Activated naive CD4-positive, alpha-beta T cell (primary cell): ENCODE data around the gene LIMK1.
"Not testable (repeated sequence)": the region's sequence is repeated elsewhere in the genome, so short reads cannot be mapped to it uniquely, and the experiment has no call there.

ENCODE experiments used
- DNase-seq, 4 experiments: peaks; one replicate each; lab custom pipeline; 2025; lab: John Stamatoyannopoulos, UW

Gene LIMK1

DNA sequence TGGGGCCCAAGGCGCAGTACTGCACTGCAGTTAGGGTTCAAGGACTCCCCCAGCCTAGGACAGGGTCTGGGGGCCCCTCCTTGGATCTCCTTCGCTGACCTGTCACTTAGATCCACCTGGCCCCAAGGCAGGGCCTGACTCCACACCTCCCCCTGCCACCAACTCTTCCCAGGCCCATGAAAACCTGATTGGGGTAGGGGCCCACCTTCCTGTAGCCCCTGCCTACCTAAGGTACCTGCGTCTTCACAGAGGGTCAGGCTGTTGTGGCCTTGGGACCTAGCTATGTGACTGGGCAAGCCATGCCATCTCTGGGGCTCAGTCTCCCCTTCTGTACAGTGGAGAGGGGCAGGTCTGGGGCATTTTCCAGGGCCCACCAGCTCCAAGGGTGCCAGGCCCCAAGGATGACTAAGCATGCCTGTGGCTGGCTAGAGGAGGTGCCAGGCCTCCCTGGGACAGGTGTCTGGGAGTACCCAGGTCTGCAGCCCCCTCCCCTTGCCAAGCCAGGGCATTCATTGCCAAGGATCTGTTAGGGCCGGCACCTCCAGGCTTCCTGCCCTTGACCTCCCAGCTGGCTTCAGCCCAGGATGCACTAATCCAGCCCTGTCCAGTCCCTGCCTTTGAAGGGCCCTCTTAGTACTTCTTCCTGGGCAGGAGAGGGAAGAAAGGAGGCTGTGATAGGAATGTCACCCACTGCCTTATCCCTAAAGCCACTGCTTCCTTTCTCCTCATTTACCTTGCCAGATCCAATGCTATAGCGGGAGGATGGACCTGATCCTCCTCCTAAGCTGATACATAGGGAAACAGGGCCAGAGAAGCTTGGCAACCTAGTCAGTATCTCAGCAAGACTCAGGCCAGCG is 1.3 kb downstream of the LIMK1 start:
- DNase-seq, result no peak

DNA sequence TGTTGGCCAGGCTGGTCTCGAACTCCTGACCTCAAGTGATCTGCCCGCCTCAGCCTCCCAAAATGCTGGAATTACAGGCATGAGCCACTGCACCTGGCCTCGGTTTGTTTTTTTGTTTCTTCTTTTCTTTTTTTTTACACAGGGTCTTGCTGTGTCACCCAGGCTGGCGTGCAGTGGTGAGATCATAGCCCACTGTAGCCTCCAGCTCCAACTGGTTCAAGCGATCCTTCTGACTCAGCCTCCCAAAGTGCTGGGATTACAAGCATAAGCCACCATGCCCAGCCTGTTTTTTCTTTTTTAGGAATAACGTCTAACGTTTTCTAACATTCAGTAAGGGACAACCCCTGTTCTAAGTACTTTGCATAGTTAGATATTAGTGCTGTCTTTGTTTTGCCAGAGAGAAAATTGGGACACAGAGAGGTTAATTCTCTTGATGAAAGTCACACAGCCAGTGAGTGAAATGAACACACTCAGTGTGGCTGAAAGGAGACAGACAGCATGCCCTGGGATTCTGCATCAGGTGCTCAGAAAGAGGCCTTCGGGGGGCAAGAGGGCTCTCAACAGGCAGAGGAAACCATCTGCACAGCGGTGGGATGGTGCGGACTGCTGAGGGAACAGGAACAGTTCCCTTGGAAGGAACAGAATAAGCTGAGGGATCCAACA is 4.3 kb downstream of the LIMK1 start:
- DNase-seq, result no peak

DNA sequence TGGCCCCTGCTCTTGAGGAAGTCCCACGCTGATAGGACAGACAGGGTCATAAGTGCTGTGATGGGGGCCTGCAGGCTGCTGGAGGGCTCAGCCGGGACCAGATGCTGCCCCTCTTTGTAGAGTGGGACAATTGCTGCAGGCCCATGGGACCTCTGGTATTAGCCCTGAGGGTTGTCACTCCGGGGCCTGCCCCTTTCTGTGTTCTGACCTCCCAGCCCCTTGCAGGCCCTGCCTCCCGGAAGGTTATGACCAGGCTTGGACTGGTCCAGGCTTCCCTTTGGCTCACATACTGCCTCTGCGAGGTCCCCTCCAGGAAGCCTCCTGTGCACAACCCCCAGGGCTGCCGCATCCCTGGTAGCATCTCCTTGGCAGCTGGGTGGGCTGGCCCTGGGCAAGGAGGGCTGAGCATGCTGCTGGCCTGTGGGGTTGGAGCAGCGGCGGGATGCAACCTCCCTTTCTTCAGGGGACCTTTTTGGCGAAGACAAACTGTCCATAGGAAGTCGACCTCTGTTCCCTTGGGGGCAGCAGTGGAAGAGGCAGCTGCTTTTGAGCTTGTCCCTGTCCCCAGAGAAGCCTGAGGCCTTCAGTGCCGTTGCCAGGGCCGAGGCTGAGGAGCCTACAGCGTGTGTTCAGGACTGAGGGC is 8.8 kb downstream of the LIMK1 start:
- DNase-seq, result no peak

- DNase-seq, result no peak
Observed at GRCh38 chr7:74092964-74093471, 9.4 kb downstream of the LIMK1 start.

GRCh38 chr7:74093671-74094223 is 10.1 kb downstream of the LIMK1 start:
- no peak for DNase-seq

DNA sequence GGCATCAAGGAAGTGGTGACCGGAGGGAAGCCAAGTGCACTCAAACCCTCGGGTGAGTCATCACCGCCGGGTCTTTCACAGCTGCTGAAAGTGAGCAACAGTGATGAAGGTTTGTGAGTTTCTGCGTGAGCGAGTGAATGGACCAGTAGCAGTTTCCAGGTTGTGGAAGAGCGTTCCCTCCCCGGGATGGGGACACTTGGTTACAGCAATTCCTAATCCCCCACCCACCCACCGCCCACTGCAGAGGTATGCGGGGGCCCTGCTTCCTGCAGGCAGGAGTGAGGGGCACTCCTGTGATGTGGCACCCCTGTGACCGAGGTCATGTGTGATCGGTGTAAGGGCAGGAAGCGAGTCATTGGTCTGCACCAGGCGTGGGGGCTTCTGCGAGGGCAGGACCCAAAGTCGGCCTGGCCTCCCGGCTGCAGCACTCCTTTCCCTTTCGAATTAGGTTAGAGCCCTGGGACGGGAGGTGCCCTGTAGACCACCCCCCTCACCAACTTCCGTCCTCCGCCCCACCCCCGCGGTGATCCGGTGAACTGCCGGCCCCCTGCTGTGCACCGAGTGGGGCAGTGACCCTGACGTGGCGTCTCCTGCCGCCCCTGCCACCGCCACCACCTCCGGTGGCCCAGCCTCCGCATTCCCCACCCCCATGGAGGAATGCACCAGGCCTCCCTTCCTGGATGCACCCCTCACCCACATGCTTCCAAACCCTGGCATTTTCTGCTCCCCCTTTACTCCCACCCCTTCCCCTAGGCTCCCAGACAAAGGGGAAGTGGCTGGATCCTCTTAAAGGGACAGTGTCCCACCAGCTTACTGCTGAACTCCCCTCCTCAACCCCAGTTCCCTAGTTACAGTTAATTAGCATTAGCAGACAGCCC is 10.9 kb downstream of the LIMK1 start:
- peak in 3 of 4 experiments; percentile 12 to 55 (median 36) for DNase-seq

DNA sequence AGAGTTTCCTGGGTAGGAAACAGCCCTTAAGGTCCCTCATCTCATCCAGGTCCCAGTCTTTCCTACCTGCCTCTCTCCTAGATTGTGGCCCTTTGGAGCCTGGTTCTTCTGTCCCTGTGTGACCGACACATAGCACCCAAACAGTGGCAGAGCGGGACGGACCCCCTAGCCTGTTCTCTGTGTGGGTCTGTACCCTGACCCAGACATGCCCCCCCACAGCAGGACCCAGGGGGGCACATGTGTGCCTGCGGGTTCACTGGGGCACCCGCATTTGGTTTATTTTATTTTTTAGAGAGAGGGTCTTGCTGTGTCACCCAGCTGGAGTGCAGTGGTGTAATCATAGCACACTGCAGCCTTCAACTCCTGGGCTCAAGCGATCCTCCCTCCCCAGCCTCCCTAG is 11.5 kb downstream of the LIMK1 start:
- DNase-seq, result no peak

DNA sequence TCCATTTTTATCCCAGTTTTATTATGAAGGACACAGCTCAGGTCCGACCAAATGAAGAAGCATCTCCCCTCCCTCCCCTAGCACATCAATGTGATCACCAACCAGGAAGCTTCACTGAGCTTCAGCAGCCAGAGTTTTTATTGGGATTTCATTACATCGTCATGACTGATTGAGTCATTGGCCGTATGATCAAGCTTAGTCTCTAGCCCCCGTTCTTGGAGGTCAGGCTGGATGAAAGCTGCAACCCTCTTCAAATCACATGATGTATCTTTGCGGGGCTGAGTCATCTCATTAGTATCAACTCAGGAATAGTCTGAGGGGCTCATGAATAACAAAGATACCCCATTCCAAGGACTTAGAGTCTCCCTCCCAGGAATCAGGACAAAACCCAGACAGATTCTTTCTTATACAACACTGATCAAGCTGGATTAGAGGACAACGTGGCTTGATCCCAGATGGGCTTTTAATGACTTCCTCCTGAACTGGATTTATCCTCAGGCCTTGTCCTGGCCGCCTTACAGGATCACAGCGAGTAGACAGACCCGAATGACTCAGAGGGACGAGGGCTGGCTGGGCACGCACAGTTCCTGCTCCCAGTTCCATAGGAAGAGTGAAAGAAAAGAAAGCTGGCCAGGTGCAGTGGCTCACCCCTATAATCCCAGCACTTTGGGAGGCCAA is 14.5 kb downstream of the LIMK1 start:
- DNase-seq, result no peak

DNA sequence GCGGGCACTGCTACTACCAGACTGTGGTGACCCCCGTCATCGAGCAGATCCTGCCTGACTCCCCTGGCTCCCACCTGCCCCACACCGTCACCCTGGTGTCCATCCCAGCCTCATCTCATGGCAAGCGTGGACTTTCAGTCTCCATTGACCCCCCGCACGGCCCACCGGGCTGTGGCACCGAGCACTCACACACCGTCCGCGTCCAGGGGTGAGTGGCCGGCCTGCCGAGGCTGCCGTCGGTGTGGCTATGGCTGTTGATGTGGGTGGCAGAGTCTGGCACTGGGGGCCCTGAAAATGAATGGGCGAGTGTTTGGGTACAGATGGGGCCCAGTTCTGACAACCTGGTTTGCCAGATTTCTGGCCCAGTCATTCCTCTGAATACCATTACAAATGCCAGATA is 15.4 kb downstream of the LIMK1 start:
- DNase-seq, result no peak

DNA sequence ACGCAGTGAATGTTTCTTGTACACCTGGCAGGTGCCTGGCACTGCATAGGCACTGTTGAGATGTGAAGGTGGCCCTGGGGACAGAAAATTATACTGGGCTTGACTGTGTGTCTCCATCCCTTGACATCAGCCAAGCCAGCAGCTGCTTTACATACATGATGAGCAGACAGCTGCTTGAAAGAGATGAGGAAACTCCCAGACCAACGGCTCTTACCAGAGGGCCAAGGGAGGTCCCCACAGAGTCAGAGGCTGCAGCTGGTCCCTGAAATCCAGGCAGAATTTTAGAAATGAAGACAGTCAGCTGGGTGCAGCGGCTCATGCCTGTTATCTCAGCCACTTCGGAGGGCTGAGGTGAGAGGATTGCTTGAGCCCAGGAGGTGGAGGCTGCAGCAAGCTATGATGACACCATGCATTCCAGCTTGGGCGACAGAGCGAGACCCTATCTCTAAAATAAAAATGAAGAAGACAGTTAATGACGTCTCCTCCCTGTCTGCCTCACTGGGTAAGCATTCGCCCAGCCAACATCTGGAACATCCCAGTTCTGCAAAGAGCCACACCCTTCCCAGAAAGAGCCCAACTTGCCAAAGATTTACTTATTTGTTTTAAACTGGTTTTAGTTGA is 17.6 kb downstream of the LIMK1 start:
- DNase-seq, result no peak

DNA sequence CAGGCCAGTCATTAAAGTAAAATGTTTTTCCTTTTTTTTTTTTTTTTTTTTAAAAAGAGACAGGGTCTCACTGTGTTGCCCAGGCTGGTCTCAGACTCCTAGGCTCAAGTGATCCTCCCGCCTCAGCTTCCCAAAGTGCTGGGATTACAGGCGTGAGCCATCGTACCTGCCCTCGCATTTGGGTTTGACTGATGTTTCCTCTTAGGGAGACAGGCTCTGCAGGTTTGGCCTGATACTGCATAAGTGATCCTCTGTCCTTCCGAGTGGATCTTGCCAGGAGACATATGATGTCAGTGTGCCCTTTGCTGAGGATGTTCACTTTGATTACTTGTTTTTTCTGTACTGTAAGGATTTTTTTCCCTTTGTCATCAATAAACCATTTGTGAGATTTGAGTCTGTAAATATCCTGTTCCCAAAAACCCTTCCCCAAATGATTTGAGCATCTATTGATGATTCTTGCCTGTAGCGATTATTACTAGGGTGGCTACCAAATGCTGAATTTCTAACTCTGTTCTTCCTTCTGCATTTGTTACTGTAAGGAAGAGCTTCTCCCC is 19.7 kb downstream of the LIMK1 start:
- DNase-seq, result no peak

DNA sequence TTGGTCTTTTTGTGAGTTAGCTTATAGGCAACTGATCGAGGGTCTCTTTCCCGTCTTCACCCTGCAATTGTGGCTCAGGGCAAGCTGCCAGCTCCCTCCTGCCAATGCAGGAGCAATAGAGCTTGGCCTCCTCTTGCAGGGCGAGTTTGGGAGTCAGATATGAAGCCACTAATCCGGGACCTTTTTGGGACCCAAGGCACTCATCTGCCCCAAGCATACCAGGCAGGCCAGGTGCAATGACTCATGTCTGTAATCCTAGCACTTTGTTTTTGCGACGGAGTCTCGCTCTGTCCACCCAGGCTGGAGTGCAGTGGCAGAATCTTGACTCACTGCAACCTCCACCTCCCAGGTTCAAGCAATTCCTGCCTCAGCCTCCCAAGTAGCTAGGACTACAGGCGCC is 21.1 kb downstream of the LIMK1 start:
- no peak for DNase-seq

GRCh38 chr7:74105992-74106391 is 22.4 kb downstream of the LIMK1 start:
- no peak for DNase-seq

DNA sequence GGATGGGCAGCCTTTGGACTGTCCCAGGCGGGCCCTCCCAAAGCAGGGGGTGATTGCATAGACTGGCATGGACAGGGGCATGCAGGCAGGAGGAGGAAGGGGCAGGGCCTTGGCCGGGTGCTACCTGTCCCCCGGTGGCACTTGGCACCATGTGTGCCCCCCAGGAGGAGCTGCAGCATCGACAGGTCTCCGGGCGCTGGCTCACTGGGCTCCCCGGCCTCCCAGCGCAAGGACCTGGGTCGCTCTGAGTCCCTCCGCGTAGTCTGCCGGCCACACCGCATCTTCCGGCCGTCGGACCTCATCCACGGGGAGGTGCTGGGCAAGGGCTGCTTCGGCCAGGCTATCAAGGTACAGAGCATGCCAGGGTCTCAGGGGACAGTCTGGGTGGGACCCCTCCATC is 23.2 kb downstream of the LIMK1 start:
- DNase-seq, result no peak

GRCh38 chr7:74115326-74115725 is 31.7 kb downstream of the LIMK1 start:
- DNase-seq, result no peak

DNA sequence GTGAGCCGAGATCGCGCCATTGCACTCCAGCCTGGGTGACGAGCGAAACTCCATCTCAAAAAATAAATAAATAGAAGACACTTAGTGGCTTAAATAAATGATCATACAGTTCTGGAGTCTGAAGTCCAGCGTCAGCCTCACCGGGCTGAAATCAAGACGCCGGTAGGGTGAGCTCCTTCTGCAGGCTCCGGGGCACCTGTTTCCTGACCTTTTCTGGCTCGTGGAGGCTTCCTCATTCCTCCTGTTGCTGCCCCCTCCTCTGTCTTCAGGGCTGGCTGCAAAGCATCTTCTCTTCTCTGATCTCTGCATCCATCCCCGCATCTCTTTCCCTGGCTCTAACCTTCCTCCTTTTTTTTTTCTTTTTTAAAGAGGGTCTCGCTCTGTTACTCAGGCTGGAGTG is 32.8 kb downstream of the LIMK1 start:
- DNase-seq, result no peak

DNA sequence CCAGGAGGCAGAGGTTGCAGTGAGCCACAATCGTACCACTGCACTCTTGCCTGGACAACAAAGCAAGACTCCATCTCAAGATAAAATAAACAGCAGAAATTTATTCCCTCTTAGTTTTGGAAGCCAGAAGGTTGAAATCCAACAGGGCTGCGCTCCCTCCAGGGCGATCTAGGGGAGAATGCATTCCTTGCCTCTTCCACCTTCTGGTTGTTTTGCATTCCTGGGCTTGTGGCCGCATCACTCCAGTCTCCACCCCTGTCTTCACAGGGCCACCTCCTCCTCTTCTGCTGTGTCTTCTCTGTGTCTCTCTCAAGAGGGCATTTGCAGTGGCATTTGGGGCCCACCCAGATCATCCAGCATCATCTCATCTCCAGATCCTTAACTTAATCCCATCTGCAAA is 36.2 kb downstream of the LIMK1 start:
- DNase-seq, result no peak

- DNase-seq, result no peak
Observed at GRCh38 chr7:74121401-74122249, 38.0 kb downstream of the LIMK1 start.

DNA sequence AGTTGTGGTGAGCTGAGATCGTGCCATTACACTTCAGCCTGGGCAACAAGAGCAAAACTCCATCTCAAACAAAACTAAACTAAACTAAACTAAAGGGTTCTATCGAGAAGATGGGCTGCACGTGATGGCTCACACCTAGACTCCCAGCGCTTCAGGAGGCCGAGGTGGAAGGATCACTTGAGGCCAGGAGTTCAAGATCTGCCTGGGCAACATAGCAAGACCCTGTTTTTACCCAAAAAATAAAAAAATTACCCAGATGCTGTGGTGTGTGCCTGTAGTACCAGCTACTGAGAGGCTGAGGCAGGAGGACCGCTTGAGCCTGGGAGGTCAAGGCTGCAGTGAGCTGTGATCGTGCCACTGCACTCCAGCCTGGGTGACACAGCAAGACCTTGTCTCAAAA is 40.3 kb downstream of the LIMK1 start:
- DNase-seq, result not testable (repeated sequence)
